GM23338 (cell line): Measurements from ENCODE around the gene RWDD4. TPM values are rescaled to one million over a fixed set of nuclear protein-coding genes. Genes with fewer than 3 reads are reported as not detected.

Experiments used
- ATAC-seq: fragments of 200-7000 bp; cut with Tn5 transposase; 3 replicates; pipeline ENCODE4 v1.9.1; 2020
- DNase-seq: peaks from one replicate; pipeline ENCODE4 v3.0.0-alpha.2; 2015; ENCODE audit warnings: low spot score
- H2AFZ ChIP-seq: fragments of 200-600 bp; sonication (generic); 2 replicates; pipeline ENCODE4 v1.8.0; 2016; ENCODE audit warnings: antibody characterized with exemption, mild to moderate bottlenecking, moderate library complexity
- H3F3A ChIP-seq: fragments of 200-600 bp; sonication (generic); replicated peaks from 2 replicates; pipeline ENCODE4 v1.8.0; 2017; ENCODE audit warnings: antibody characterized with exemption, mixed run types, low read depth
- H3K27ac ChIP-seq: fragments of 200-600 bp; sonication (generic); 2 replicates; pipeline ENCODE4 v1.6.1; 2016; ENCODE audit warnings: low read depth
- H3K27me3 ChIP-seq: fragments of 200-600 bp; sonication (generic); 2 replicates; pipeline ENCODE4 v1.8.0; 2016; ENCODE audit warnings: mild to moderate bottlenecking, mixed run types, moderate library complexity; ENCODE audit not compliant: insufficient read depth
- H3K36me3 ChIP-seq: fragments of 200-600 bp; sonication (generic); 2 replicates; pipeline ENCODE4 v1.8.0; 2016; ENCODE audit warnings: mild to moderate bottlenecking; ENCODE audit not compliant: insufficient read depth
- H3K4me1 ChIP-seq: fragments of 200-600 bp; sonication (generic); 2 replicates; pipeline ENCODE4 v1.8.0; 2016; ENCODE audit warnings: mild to moderate bottlenecking, moderate library complexity; ENCODE audit not compliant: insufficient read depth
- H3K4me2 ChIP-seq: fragments of 200-600 bp; sonication (generic); 2 replicates; pipeline ENCODE4 v1.7.1; 2017; ENCODE audit warnings: mixed run types
- H3K4me3 ChIP-seq: fragments of 200-600 bp; sonication (generic); 2 replicates; pipeline ENCODE4 v1.6.1; 2016; ENCODE audit warnings: mixed run types
- H3K79me2 ChIP-seq: fragments of 200-600 bp; sonication (generic); replicated peaks from 2 replicates; pipeline ENCODE4 v1.8.0; 2017; ENCODE audit warnings: mild to moderate bottlenecking; ENCODE audit not compliant: insufficient read depth
- H3K9me2 ChIP-seq: fragments of 200-600 bp; sonication (generic); 2 replicates; pipeline ENCODE4 v1.8.0; 2017; ENCODE audit not compliant: insufficient read depth
- H4K20me1 ChIP-seq: fragments of 200-600 bp; sonication (generic); replicated peaks from 2 replicates; pipeline ENCODE4 v1.8.0; 2017; ENCODE audit warnings: mild to moderate bottlenecking; ENCODE audit not compliant: insufficient read depth
- H3K27ac Mint-ChIP-seq: 2 replicates; pipeline ENCODE4 v1.8.0; 2020; ENCODE audit warnings: inconsistent platforms, mild to moderate bottlenecking, moderate library complexity, mixed read lengths
- H3K27me3 Mint-ChIP-seq: 3 replicates; pipeline ENCODE4 v1.8.0; 2022; ENCODE audit warnings: low read depth, mild to moderate bottlenecking, moderate library complexity, mixed read lengths, inconsistent platforms; ENCODE audit not compliant: insufficient read depth, poor library complexity
- H3K36me3 Mint-ChIP-seq: 3 replicates; pipeline ENCODE4 v1.8.0; 2021; ENCODE audit warnings: low read depth, mild to moderate bottlenecking, inconsistent platforms, moderate library complexity, mixed read lengths
- H3K4me1 Mint-ChIP-seq: 3 replicates; pipeline ENCODE4 v1.8.0; 2020; ENCODE audit warnings: mild to moderate bottlenecking, inconsistent platforms, mixed read lengths
- H3K4me3 Mint-ChIP-seq: 3 replicates; pipeline ENCODE4 v1.8.0; 2021; ENCODE audit warnings: moderate library complexity, mild to moderate bottlenecking, inconsistent platforms, mixed read lengths
- H3K9me3 Mint-ChIP-seq: 3 replicates; pipeline ENCODE4 v1.8.0; 2020; ENCODE audit warnings: moderate library complexity, mild to moderate bottlenecking, inconsistent platforms, mixed read lengths
- CREB1 ChIP-seq: fragments of 250-450 bp; sonication (Bioruptor Pico); IDR thresholded peaks from 2 replicates; pipeline ENCODE4 v1.5.0; 2020; ENCODE audit warnings: low read depth, mild to moderate bottlenecking, moderate library complexity
- EZH2 ChIP-seq: fragments of 200-600 bp; sonication (generic); IDR thresholded peaks from one replicate; pipeline ENCODE4 v1.8.0; 2017; ENCODE audit warnings: antibody characterized with exemption, mild to moderate bottlenecking, low read depth; ENCODE audit not compliant: unreplicated experiment
- EZH2phosphoT487 ChIP-seq: fragments of 200-600 bp; sonication (generic); IDR thresholded peaks from one replicate; pipeline ENCODE4 v1.8.1; 2018; ENCODE audit warnings: antibody characterized with exemption; ENCODE audit not compliant: unreplicated experiment
- JUNB ChIP-seq: IDR thresholded peaks from one replicate; pipeline ENCODE4 v1.6.1; 2016; ENCODE audit warnings: antibody characterized with exemption; ENCODE audit not compliant: unreplicated experiment
- POLR2AphosphoS5 ChIP-seq: IDR thresholded peaks from 2 replicates; pipeline ENCODE4 v1.6.1; 2016; ENCODE audit warnings: antibody characterized with exemption, low read depth
- ZNF114 ChIP-seq: fragments of 250-450 bp; sonication (Bioruptor Pico); IDR thresholded peaks from 2 replicates; pipeline ENCODE4 v1.5.0; 2020; ENCODE audit warnings: mild to moderate bottlenecking, moderate library complexity
- ZNF331 ChIP-seq: fragments of 250-450 bp; sonication (Bioruptor Pico); IDR thresholded peaks from 2 replicates; pipeline ENCODE4 v1.5.0; 2020; ENCODE audit warnings: low read depth, mild to moderate bottlenecking, moderate library complexity
- polyA plus RNA-seq: library from polyadenylated mRNA; unstranded; fragments of >200 nt; fragmentation: Nextera tagmentation; extraction: Ambion mirVana; gene quantifications from 2 replicates; pipeline ENCODE4 v1.2.1, GENCODE V29; 2016
- total RNA-seq: library from RNA; depleted of rRNA; stranded (reverse); fragments of >200 nt; shearing (Covaris generic); gene quantifications from 2 replicates; pipeline ENCODE4 v1.2.3, GENCODE V29; 2014
- TF ChIP-seq, protein P1 (sequence below): IDR thresholded peaks from one replicate; pipeline ENCODE4 v1.6.1; 2018; ENCODE audit warnings: antibody characterized with exemption; ENCODE audit not compliant: unreplicated experiment
- TF ChIP-seq, protein P2 (sequence below): fragments of 250-450 bp; sonication (Bioruptor Pico); IDR thresholded peaks from 2 replicates; pipeline ENCODE4 v1.5.0; 2020; ENCODE audit warnings: mild to moderate bottlenecking, moderate library complexity
- TF ChIP-seq, protein P3 (sequence below), 2 experiments: fragments of 200-600 bp in 1 of 2; sonication (generic) in 1 of 2; conservative IDR thresholded peaks; 2 replicates each; pipeline versions ENCODE4 v1.5.1 to v1.6.1; 2016 to 2017; ENCODE audit warnings: antibody characterized with exemption in 2 of 2, low read depth in 2 of 2, mild to moderate bottlenecking in 2 of 2, moderate library complexity in 1 of 2

Gene RWDD4
- total and polyA plus RNA-seq, 2 experiments from 2014 or later = 22.4 to 28.9 TPM

DNA sequence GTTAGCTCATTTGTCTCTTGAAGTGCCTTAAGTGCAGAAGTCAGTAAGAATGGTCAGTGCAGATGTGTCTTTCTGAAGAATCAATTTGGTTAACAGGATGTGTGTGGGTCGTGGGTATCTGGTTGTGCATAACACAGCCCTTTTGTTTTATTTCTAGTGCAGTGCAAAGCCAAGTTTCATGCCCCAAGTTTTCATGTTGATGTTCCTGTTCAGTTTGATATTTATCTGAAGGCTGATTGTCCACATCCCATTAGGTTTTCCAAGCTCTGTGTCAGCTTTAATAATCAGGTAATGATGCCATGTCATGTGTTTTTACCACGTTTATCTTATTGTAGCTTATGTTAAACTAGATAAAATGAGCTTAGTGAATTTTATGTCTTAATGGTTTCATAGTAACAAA is 27.5 kb upstream of the RWDD4 start:
- Histone ChIP-seq H3K4me1 (no peaks in the 10 kb centered on the region), H3K4me2 (no peak overlapping the region), H4K20me1 (no peaks in the 10 kb centered on the region), H3F3A (no peaks in the 10 kb centered on the region), H3K79me2 (no peaks in the 10 kb centered on the region), H3K27ac (no peak overlapping the region), H3K27me3 (no peaks in the 10 kb centered on the region), H3K9me2 (no peaks in the 10 kb centered on the region), H3K36me3 (peaks cover 23% of the 10 kb centered on the region), H2AFZ (no peak overlapping the region), H3K4me3 (no peak overlapping the region)
- Mint-ChIP-seq H3K4me3 (no peak overlapping the region), H3K9me3 (no peaks in the 10 kb centered on the region), H3K4me1 (no peaks in the 10 kb centered on the region), H3K27ac (no peak overlapping the region), H3K27me3 (no peaks in the 10 kb centered on the region), H3K36me3 (peaks cover 33% of the 10 kb centered on the region)
- ATAC-seq (no peak), DNase-seq (no peak)
- TF ChIP-seq ZNF114 (CRISPR knock-in tag) = no peak

DNA sequence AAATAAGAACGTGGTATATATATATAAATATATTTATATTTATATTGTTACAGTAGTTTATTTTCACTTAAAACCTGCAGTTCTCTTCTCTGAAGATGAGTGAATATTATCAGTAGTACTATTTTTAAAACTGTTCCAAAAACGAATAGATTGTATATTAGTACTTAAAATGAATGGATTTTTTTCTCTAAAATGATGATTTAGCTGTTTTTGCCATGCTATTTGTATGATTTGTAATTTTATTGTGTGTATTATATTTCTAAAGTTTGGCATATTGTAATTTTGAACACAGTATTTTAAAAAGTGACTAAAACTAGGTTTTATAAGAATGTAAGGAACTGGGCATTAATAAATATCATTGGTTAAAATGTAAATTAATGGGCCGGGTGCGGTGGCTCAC is 22.1 kb upstream of the RWDD4 start:
- Histone ChIP-seq H3K27ac (no peak overlapping the region), H3K36me3 (peaks cover 20% of the 10 kb centered on the region; the same call in 1 of the 2 replicates), H3F3A (no peaks in the 10 kb centered on the region), H3K79me2 (no peaks in the 10 kb centered on the region), H3K9me2 (no peaks in the 10 kb centered on the region), H3K4me2 (no peak overlapping the region), H2AFZ (no peak overlapping the region), H3K4me3 (no peak overlapping the region), H3K4me1 (no peaks in the 10 kb centered on the region), H4K20me1 (no peaks in the 10 kb centered on the region), H3K27me3 (no peaks in the 10 kb centered on the region)
- Mint-ChIP-seq H3K9me3 (no peaks in the 10 kb centered on the region), H3K4me3 (no peak overlapping the region), H3K4me1 (no peaks in the 10 kb centered on the region), H3K27me3 (no peaks in the 10 kb centered on the region), H3K36me3 (peaks cover 45% of the 10 kb centered on the region; the same call in 2 of the 3 replicates), H3K27ac (no peak overlapping the region)
- ATAC-seq (no peak), DNase-seq (no peak)
- TF ChIP-seq, protein P1, sequence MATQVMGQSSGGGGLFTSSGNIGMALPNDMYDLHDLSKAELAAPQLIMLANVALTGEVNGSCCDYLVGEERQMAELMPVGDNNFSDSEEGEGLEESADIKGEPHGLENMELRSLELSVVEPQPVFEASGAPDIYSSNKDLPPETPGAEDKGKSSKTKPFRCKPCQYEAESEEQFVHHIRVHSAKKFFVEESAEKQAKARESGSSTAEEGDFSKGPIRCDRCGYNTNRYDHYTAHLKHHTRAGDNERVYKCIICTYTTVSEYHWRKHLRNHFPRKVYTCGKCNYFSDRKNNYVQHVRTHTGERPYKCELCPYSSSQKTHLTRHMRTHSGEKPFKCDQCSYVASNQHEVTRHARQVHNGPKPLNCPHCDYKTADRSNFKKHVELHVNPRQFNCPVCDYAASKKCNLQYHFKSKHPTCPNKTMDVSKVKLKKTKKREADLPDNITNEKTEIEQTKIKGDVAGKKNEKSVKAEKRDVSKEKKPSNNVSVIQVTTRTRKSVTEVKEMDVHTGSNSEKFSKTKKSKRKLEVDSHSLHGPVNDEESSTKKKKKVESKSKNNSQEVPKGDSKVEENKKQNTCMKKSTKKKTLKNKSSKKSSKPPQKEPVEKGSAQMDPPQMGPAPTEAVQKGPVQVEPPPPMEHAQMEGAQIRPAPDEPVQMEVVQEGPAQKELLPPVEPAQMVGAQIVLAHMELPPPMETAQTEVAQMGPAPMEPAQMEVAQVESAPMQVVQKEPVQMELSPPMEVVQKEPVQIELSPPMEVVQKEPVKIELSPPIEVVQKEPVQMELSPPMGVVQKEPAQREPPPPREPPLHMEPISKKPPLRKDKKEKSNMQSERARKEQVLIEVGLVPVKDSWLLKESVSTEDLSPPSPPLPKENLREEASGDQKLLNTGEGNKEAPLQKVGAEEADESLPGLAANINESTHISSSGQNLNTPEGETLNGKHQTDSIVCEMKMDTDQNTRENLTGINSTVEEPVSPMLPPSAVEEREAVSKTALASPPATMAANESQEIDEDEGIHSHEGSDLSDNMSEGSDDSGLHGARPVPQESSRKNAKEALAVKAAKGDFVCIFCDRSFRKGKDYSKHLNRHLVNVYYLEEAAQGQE = no peak
- no peak for TF ChIP-seq ZNF114 (CRISPR knock-in tag)
- TF ChIP-seq, protein P2, sequence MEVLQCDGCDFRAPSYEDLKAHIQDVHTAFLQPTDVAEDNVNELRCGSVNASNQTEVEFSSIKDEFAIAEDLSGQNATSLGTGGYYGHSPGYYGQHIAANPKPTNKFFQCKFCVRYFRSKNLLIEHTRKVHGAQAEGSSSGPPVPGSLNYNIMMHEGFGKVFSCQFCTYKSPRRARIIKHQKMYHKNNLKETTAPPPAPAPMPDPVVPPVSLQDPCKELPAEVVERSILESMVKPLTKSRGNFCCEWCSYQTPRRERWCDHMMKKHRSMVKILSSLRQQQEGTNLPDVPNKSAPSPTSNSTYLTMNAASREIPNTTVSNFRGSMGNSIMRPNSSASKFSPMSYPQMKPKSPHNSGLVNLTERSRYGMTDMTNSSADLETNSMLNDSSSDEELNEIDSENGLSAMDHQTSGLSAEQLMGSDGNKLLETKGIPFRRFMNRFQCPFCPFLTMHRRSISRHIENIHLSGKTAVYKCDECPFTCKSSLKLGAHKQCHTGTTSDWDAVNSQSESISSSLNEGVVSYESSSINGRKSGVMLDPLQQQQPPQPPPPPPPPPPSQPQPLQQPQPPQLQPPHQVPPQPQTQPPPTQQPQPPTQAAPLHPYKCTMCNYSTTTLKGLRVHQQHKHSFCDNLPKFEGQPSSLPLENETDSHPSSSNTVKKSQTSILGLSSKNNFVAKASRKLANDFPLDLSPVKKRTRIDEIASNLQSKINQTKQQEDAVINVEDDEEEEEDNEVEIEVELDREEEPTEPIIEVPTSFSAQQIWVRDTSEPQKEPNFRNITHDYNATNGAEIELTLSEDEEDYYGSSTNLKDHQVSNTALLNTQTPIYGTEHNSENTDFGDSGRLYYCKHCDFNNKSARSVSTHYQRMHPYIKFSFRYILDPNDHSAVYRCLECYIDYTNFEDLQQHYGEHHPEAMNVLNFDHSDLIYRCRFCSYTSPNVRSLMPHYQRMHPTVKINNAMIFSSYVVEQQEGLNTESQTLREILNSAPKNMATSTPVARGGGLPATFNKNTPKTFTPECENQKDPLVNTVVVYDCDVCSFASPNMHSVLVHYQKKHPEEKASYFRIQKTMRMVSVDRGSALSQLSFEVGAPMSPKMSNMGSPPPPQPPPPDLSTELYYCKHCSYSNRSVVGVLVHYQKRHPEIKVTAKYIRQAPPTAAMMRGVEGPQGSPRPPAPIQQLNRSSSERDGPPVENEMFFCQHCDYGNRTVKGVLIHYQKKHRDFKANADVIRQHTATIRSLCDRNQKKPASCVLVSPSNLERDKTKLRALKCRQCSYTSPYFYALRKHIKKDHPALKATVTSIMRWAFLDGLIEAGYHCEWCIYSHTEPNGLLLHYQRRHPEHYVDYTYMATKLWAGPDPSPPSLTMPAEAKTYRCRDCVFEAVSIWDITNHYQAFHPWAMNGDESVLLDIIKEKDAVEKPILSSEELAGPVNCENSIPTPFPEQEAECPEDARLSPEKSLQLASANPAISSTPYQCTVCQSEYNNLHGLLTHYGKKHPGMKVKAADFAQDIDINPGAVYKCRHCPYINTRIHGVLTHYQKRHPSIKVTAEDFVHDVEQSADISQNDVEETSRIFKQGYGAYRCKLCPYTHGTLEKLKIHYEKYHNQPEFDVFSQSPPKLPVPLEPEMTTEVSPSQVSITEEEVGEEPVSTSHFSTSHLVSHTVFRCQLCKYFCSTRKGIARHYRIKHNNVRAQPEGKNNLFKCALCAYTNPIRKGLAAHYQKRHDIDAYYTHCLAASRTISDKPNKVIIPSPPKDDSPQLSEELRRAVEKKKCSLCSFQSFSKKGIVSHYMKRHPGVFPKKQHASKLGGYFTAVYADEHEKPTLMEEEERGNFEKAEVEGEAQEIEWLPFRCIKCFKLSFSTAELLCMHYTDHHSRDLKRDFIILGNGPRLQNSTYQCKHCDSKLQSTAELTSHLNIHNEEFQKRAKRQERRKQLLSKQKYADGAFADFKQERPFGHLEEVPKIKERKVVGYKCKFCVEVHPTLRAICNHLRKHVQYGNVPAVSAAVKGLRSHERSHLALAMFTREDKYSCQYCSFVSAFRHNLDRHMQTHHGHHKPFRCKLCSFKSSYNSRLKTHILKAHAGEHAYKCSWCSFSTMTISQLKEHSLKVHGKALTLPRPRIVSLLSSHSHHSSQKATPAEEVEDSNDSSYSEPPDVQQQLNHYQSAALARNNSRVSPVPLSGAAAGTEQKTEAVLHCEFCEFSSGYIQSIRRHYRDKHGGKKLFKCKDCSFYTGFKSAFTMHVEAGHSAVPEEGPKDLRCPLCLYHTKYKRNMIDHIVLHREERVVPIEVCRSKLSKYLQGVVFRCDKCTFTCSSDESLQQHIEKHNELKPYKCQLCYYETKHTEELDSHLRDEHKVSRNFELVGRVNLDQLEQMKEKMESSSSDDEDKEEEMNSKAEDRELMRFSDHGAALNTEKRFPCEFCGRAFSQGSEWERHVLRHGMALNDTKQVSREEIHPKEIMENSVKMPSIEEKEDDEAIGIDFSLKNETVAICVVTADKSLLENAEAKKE = no peak
- no peak for TF ChIP-seq EZH2
- TF ChIP-seq EZH2phosphoT487 = no peak
- no peak for TF ChIP-seq ZNF331
- TF ChIP-seq JUNB = no peak
- TF ChIP-seq, protein P3, sequence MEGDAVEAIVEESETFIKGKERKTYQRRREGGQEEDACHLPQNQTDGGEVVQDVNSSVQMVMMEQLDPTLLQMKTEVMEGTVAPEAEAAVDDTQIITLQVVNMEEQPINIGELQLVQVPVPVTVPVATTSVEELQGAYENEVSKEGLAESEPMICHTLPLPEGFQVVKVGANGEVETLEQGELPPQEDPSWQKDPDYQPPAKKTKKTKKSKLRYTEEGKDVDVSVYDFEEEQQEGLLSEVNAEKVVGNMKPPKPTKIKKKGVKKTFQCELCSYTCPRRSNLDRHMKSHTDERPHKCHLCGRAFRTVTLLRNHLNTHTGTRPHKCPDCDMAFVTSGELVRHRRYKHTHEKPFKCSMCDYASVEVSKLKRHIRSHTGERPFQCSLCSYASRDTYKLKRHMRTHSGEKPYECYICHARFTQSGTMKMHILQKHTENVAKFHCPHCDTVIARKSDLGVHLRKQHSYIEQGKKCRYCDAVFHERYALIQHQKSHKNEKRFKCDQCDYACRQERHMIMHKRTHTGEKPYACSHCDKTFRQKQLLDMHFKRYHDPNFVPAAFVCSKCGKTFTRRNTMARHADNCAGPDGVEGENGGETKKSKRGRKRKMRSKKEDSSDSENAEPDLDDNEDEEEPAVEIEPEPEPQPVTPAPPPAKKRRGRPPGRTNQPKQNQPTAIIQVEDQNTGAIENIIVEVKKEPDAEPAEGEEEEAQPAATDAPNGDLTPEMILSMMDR (conservative IDR thresholded peaks at IDR 0.05; ENCODE audit: low read depth in 2 of 2) = no peak
- TF ChIP-seq POLR2AphosphoS5 = no peak
- no peak for TF ChIP-seq CREB1 (CRISPR knock-in tag)
